GM12891 (cell line): Measurements from ENCODE around the gene TBCD.

Experiments used
- DNase-seq: peaks from one replicate; pipeline ENCODE4 v3.0.0; 2011; ENCODE audit warnings: low spot score; ENCODE audit not compliant: insufficient read length
- FAIRE-seq: peaks from 2 replicates; lab custom pipeline; 2011; peaks lifted over from hg19 to GRCh38; lab: Jason Lieb, UNC
- PAX5 ChIP-seq: IDR thresholded peaks from 2 replicates; pipeline ENCODE4 v1.6.1; 2011; ENCODE audit warnings: low read length, moderate library complexity, mild to moderate bottlenecking; ENCODE audit not compliant: insufficient read depth, severe bottlenecking
- POLR2A ChIP-seq: IDR thresholded peaks from 2 replicates; pipeline ENCODE4 v1.6.1; 2011; ENCODE audit warnings: low read depth, low read length, control low read depth
- POLR2AphosphoS5 ChIP-seq: IDR thresholded peaks from 2 replicates; pipeline ENCODE4 v1.6.1; 2011; ENCODE audit warnings: low read depth, low read length, control low read depth
- POU2F2 ChIP-seq: IDR thresholded peaks from 2 replicates; pipeline ENCODE4 v1.6.1; 2011; ENCODE audit warnings: low read depth, mild to moderate bottlenecking, control low read depth, low read length, moderate library complexity
- SPI1 ChIP-seq: IDR thresholded peaks from 2 replicates; pipeline ENCODE4 v1.6.1; 2011; ENCODE audit warnings: low read depth, low read length, control low read depth
- TAF1 ChIP-seq: IDR thresholded peaks from 2 replicates; pipeline ENCODE4 v1.6.1; 2011; ENCODE audit warnings: low read depth, low read length, control low read depth

The TBCD gene

DNA sequence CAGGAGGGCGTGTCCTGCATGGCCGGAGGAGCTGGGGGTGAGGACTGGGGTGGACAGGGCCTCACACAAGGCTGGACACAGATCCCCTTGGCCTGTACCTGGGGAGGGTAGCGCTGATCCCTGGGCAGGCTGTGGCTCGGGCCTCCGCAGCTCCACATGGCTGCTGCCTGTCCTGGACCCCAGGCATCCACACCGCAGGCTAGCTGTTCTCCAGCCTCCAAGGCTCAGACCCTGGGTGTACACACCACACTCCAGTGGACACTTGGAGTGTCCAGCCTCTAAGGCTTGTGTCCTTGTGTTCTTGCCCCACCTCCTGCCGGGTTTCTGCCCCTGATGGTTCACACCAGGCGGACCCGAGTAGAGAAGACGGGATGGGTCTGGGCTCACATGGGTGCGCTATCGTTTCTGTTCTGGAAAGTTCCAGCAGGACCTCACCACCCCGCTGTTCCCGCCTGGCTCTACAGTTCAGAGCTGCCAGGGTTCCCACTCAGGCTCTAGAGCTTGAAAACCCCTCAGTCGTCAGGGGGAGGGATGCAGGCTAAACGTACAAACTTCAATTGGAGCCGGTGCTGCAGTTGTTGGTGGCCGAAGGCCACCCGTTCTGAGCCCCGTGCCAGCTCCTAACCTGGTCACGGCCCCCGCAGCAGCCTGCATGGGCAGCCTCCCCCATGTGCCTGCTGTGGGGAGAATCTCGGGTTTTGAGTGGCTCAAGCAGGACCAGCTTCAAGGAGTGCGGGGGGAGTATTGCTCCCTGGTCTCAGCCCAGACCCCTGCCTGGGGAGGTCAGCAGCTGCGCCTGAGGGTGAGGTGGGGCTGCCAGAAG is 42.0 kb upstream of the TBCD start:
- TF ChIP-seq POU2F2 (no peak), PAX5 (no peak), SPI1 (no peak), POLR2A (no peak), POLR2AphosphoS5 (no peak), TAF1 (no peak)
- DNase-seq = no peak
- FAIRE-seq = no peak

- FAIRE-seq (no peak), DNase-seq (no peak)
- TF ChIP-seq PAX5 (no peak), TAF1 (no peak)
Observed at GRCh38 chr17:82710499-82711232, 41.2 kb upstream of the TBCD start.

DNA sequence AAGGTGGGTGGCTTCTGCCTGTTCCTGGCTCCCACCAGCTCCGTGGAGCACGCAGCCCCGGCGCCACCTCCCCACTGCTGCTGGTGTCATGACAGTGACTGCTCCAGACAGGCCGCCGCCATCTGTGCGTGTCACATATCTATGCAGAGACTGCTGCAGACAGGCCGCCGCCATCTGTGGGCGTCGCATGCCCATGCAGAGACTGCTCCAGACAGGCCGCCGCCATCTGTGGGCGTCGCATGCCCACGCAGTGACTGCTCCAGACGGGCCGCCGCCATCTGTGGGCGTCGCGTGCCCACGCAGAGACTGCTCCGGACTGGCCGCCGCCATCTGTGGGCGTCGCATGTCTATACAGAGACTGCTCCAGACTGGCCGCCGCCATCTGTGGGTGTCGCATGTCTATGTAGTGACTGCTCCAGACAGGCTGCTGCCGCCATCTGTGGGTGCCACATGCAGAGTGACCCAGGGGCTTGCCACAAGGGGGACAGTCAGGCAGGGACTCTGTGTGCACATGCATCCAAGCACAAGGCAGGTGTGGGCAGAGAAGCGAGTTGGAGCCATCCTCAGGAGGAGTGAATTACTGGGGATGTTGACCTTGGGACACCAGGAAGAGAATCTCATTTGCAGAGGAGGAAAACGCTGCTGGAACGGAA is 38.7 kb upstream of the TBCD start:
- DNase-seq = no peak
- FAIRE-seq = no peak
- no peak for TF ChIP-seq SPI1
- no peak for TF ChIP-seq POLR2A
- TF ChIP-seq POU2F2 = no peak
- TF ChIP-seq PAX5 = no peak
- TF ChIP-seq TAF1 = no peak
- TF ChIP-seq POLR2AphosphoS5 = no peak

- peak; percentile 99 for DNase-seq
- FAIRE-seq = peak; percentile 94
- TF ChIP-seq SPI1 (no peak), POLR2A (peak; percentile 68), POLR2AphosphoS5 (peak; percentile 58; the same call in 1 of the 2 replicates), TAF1 (peak; percentile 62; the same call in 1 of the 2 replicates), POU2F2 (no peak)
Observed at GRCh38 chr17:82716203-82717010, 35.5 kb upstream of the TBCD start, which contains the start of gene FN3KRP. Gene FN3KRP (plus strand): TSS chr17:82716706. CDS start chr17:82716756, 50 bp downstream.

DNA sequence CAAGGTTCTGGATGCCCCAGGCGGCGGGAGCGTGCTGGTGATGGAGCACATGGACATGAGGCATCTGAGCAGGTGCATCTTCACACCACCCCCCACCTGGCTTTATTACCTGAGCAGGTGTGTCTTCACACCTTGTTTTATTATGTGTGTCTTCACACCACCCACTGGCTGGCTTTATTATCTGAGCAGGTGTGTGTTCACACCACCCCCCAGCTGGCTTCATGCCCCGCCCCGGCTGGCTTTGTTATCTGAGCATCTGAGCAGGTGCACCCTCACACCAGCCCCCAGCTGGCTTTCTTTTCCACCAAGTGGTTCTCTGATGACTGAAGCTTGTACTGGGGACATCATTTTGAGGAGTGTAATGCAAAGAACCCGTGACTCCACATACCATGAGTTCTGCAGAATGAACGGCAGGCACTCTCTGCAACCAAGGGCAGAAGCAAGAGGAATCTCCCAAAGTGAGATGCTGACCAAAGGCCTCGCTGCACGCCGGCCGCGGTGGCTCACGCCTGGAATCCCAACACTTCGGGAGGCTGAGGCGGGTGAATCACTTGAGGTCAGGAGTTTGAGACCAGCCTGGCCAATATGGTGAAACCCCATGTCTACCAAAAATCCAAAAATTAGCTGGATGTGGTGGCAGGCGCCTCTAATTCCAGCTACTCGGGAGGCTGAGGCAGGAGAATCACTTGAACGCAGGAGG is 32.7 kb upstream of the TBCD start:
- FAIRE-seq (no peak), DNase-seq (no peak)
- TF ChIP-seq SPI1 (no peak), POU2F2 (no peak), POLR2A (no peak), TAF1 (no peak), PAX5 (no peak), POLR2AphosphoS5 (no peak)

DNA sequence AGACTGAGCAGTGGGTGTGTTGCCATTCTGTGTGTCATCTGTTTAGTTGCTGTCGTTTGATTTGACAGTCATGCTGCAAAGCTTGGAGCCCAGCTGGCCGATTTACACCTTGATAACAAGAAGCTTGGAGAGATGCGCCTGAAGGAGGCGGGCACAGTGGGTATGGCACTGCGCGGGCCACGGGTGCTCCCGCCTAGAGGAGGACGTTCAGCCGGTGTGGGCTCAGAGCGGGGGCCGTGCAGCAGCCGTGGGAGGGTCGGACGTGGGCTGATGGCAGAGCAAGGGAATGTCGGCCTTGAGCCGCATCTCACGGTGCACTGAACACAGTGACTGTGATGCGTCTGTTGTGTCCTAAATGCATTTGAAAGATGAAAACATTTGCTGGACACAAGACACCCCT is 31.7 kb upstream of the TBCD start:
- no peak for FAIRE-seq
- TF ChIP-seq POLR2AphosphoS5 = no peak

GRCh38 chr17:82722341-82723013 is 29.4 kb upstream of the TBCD start:
- DNase-seq (no peak), FAIRE-seq (no peak)
- no peak for TF ChIP-seq TAF1
- TF ChIP-seq POLR2A = no peak
- TF ChIP-seq PAX5 = no peak
- TF ChIP-seq SPI1 = no peak

More for the DNA sequence above, 31.7 kb upstream of the TBCD start:
- no peak for DNase-seq

DNA sequence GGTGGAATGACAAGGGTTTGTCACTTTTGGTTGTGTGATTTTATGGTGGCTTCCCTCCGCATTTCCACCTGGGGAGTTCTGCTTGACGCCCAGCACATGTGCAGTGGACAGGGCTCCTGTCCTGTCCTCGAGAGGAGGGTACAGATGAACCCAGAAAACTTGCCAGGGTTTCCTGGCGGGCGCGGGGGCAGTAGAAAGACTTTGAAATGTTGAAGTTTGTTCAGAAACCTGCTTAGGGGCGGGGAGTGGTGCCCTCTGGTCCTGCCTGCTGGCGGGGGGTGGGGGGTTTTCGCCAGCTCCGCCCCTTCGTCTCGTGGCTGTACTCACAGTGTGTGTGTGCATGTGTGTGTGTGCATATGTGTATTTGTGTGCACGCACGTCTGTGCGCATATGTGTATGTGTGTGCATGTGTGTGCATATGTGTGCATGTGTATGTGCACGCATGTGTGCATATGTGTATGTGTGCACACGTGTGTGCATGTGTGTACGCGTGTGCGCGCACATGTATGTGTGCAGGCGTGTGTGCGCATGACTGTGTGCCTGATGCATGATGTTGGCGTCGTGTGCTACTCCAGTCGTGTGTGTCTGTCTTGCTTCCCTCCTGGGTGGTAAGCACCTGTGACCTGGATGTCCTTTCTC is 28.6 kb upstream of the TBCD start:
- FAIRE-seq (peak; percentile 90), DNase-seq (no peak)
- TF ChIP-seq POLR2A (no peak), POU2F2 (no peak), PAX5 (no peak), POLR2AphosphoS5 (no peak), SPI1 (no peak), TAF1 (no peak)
